Measurements from ENCODE around the gene TFEC.

TFEC gene

DNA sequence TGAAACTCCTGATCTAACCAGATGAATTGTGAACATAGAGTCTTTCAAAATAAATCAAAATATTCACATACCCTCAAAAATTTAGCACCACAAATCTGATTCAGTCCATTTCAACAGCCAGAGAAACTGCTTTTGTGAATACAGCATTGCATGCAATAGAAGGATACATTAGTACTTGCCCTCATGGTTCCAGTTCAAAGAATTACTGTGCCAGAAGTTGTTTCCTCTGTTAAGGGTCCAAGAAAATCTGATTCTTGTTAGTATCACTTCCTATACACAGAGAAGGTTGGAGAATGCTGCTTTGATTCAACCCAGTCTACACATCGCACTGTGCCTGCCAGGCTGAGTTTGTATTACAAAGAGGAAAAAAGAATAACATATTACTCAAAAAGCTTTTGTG lies 115.6 kb downstream of the TFEC start:
- DNase-seq: no peak

DNA sequence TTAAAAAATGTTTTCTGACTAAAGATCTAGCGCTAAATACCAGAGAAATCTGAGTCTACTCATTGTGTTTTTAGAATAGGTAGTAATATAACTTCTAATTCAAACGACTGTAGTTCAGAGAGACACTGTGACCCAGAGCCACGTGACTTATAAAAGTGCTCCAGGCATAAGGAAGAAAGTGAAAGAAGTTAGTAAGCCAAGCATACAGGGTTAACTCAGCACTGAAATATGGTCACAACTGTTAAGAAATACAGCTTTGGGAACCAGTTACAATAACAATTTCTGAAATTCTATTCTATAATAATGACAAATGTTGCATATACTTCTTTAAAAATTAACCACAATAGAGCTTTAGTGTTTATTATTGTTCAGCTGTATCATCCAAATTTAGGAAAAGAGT lies 119.1 kb downstream of the TFEC start:
- no peak for DNase-seq

DNA sequence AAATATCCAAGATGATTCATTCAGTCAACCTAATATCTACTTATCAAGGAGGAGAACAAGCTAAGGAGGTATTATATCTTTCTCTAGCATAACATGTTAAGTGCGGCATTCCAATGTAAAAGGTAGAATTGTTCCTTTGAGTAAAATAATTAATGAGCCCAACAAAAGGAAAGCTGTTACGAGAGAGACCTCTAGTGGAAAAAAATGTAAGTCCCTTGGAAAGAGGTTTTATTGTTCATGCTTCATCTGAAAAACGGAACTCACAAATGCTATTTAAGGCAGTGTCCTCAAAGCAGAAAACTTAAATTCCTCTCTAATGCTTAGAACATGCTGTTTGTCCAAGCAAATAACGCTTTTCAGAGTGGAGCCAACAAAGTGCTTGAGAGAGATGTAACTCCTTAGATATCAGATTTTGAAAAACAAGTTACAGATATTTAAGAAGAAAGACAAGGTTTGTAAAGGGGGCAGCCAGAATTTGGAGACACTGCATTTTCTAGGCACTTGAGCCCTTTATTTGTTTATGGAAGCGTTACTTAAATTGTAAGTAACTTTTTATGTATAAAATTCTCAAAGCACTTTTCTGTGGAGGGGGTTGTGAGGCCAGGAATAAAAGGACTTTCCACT lies 119.9 kb downstream of the TFEC start:
- peak; percentile 50 for DNase-seq

DNA sequence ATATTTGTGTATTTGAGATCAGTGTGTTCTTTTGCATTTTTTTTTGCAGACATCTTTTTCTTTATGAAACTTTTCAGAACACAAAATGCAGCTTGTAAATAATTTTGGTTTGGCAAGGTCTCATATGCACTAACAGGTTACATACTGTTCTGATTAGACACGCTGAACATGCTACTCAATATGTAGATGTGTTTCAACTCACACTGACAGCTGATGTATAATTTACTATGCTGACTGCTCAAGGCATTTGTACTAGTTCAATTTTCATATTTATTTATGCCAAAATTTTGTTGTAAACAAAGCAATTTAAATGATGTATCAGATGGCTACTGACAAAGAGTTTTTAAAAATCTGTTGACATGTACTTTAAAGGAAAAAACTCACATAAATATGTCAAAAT lies 123.8 kb downstream of the TFEC start:
- no peak for DNase-seq

DNA sequence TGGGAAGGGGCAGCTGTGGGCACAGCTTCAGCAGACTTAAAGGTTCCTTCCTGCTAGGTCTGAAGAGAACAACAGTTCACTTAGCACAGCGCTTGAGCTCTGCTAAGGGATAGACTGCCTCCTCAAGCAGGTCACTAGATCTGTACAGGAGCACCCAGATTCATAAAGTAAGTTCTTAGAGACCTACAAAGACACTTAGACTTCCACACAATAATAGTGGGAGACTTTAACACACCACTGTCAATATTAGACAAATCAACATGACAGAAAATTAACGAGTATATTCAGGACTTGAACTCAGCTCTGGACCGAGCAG lies 140.9 kb downstream of the TFEC start:
- DNase-seq: no peak

DNA sequence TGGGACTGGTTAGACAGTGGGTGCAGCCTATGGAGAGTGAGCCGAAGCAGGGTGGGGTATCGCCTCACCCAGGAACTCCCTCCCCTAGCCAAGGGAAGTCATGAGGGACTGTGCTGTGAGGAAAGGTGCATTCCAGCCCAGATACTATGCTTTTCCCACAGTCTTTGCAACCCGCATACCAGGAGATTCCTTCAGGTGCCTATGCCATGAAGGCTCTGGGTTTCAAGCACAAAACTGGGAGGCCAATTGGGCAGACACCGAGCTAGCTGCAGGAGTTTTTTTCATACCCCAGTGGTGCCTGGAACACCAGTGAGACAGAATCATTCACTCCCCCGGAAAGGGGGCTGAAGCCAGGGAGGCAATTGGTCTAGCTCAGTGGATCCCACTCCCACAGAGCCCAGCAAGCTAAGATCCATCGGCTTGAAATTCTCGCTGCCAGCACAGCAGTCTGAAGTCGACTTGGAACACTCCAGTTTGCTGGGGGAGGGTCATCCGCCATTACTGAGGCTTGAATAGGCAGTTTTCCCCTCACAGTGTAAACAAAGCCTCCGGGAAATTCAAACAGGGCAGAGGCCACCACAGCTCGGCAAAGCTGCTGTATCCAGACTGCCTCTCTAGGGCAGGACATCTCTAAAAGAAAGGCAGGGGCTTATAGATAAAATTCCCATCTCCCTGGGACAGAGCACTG lies 141.4 kb downstream of the TFEC start:
- no peak for DNase-seq

DNA sequence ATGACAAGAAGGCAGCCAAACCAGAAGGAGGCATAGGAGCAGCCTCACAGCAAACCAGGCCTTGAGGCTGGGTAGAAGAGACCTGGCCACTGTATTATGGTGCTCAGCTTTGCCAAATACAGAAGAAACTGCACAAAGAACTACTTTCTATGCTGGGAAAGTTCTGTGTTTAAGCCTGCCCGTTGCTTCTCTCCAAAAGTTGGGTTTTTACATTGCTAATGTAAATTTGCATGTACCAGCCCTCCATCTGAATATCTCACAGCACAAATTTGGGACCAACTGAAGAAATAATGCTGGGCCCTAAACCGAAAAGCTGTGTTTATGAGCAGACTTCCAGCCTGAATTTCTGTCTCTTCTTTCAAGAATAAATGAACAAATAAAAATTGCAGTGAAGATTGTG lies 145.0 kb downstream of the TFEC start:
- no peak for DNase-seq

Measured in kidney glomerular epithelial cell (primary cell).